ENCODE data around the gene TAF12.
A peak's percentile ranks its signal among the peaks of the same experiment; 100 is the strongest.
"Not testable (repeated sequence)": the region's sequence is repeated elsewhere in the genome, so short reads cannot be mapped to it uniquely, and the experiment has no call there.

Gene TAF12

DNA sequence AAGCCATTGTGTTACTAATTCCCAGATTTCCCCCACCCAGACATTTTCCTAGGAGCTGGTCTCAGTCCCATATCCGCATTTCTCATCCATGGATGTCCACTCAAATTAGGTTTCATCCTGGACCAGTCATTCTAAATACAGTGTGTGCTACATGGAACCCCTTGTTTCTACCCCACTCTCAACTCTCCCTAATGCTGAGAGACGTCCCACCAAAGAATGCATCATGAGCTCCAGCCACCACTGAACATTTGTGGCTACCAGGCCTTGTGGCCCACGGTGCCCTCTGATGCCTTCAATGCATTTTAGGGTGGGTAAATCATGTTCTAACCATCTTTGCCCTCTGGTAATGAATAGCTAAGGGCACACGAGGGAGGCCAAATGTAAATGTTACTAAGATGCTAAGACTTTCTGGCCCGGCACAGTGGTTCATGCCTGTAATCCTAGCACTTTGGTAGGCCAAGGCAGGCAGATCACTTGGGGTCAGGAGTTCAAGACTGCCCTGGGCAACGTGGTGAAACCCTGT lies 64.1 kb downstream of the TAF12 start:
- Histone ChIP-seq H3K27ac (replicated peaks) (no peak overlapping the region), H3K4me3 (replicated peaks; ENCODE audit: insufficient read depth, low read length) (no peak overlapping the region), H3K27me3 (ENCODE audit: insufficient read depth, poor library complexity, severe bottlenecking) (no peaks in the 10 kb centered on the region)
- TF ChIP-seq, protein P1, sequence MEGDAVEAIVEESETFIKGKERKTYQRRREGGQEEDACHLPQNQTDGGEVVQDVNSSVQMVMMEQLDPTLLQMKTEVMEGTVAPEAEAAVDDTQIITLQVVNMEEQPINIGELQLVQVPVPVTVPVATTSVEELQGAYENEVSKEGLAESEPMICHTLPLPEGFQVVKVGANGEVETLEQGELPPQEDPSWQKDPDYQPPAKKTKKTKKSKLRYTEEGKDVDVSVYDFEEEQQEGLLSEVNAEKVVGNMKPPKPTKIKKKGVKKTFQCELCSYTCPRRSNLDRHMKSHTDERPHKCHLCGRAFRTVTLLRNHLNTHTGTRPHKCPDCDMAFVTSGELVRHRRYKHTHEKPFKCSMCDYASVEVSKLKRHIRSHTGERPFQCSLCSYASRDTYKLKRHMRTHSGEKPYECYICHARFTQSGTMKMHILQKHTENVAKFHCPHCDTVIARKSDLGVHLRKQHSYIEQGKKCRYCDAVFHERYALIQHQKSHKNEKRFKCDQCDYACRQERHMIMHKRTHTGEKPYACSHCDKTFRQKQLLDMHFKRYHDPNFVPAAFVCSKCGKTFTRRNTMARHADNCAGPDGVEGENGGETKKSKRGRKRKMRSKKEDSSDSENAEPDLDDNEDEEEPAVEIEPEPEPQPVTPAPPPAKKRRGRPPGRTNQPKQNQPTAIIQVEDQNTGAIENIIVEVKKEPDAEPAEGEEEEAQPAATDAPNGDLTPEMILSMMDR (IDR thresholded peaks at IDR 0.05; ENCODE audit: insufficient read depth, low read length), result no peak
- TF ChIP-seq POLR2AphosphoS5 (IDR thresholded peaks at IDR 0.05; ENCODE audit: low read depth) (no peak), GABPA (IDR thresholded peaks at IDR 0.05; ENCODE audit: low read depth) (no peak), SPI1 (IDR thresholded peaks at IDR 0.05; ENCODE audit: borderline replicate concordance, low read depth) (no peak)
- TF ChIP-seq, protein P2, sequence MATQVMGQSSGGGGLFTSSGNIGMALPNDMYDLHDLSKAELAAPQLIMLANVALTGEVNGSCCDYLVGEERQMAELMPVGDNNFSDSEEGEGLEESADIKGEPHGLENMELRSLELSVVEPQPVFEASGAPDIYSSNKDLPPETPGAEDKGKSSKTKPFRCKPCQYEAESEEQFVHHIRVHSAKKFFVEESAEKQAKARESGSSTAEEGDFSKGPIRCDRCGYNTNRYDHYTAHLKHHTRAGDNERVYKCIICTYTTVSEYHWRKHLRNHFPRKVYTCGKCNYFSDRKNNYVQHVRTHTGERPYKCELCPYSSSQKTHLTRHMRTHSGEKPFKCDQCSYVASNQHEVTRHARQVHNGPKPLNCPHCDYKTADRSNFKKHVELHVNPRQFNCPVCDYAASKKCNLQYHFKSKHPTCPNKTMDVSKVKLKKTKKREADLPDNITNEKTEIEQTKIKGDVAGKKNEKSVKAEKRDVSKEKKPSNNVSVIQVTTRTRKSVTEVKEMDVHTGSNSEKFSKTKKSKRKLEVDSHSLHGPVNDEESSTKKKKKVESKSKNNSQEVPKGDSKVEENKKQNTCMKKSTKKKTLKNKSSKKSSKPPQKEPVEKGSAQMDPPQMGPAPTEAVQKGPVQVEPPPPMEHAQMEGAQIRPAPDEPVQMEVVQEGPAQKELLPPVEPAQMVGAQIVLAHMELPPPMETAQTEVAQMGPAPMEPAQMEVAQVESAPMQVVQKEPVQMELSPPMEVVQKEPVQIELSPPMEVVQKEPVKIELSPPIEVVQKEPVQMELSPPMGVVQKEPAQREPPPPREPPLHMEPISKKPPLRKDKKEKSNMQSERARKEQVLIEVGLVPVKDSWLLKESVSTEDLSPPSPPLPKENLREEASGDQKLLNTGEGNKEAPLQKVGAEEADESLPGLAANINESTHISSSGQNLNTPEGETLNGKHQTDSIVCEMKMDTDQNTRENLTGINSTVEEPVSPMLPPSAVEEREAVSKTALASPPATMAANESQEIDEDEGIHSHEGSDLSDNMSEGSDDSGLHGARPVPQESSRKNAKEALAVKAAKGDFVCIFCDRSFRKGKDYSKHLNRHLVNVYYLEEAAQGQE (IDR thresholded peaks at IDR 0.05; ENCODE audit: insufficient replicate concordance, low read depth), result no peak
- DNase-seq (ENCODE audit: low read depth in 1 of 2, low spot score in 1 of 2), result peak in 1 of 2 experiments; percentile 39

DNA sequence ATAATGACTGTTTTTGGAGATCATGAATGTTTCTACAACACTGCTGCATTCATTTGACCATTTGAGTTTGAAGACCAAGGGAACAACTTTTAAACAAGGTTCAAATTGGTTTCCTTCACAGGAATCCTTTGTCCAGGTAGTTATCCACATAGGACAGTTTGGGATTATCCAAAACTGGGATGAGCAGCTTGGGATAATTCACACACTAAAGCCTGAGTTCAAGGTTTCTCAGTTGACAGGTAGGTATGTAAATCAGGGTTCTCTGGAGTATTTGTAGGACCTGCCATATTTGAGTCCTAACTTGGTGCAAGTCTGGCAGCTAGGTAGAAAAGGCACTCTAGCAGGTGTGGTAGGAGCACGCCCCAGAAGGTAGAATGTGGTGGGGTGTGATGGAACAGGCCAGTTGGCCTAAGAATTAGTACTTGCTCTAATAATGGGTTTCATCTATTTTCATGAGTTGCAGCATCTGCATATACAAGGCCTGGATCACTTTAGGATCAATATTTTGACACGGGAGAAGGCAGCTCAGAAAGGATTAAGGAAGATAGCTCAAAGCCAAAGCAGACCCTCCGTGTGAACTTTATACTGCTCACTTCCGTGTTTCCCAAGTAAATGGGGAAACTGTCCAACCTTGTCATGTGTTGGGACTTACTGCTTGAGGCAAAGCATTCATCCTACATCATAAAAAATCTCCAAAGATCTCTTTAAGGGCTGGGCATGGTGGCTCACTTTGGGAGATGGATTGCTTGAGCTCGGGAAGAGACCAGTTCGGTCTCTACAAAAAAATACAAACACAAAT lies 64.9 kb downstream of the TAF12 start:
- Histone ChIP-seq H3K27me3 (ENCODE audit: insufficient read depth, poor library complexity, severe bottlenecking) (no peaks in the 10 kb centered on the region), H3K27ac (replicated peaks) (no peak overlapping the region), H3K4me3 (replicated peaks; ENCODE audit: insufficient read depth, low read length) (no peak overlapping the region)
- DNase-seq (ENCODE audit: low read depth in 1 of 2, low spot score in 1 of 2), result peak; percentile 12 to 41
- TF ChIP-seq, protein P2 (IDR thresholded peaks at IDR 0.05; ENCODE audit: insufficient replicate concordance, low read depth), result no peak
- TF ChIP-seq SPI1 (IDR thresholded peaks at IDR 0.05; ENCODE audit: borderline replicate concordance, low read depth), result 0 out of 2 replicates have a peak, but pooled peaks have one; percentile 7
- TF ChIP-seq POLR2AphosphoS5 (IDR thresholded peaks at IDR 0.05; ENCODE audit: low read depth), result peak; percentile 57
- TF ChIP-seq, protein P1 (IDR thresholded peaks at IDR 0.05; ENCODE audit: insufficient read depth, low read length), result no peak
- TF ChIP-seq GABPA (IDR thresholded peaks at IDR 0.05; ENCODE audit: low read depth), result no peak

DNA sequence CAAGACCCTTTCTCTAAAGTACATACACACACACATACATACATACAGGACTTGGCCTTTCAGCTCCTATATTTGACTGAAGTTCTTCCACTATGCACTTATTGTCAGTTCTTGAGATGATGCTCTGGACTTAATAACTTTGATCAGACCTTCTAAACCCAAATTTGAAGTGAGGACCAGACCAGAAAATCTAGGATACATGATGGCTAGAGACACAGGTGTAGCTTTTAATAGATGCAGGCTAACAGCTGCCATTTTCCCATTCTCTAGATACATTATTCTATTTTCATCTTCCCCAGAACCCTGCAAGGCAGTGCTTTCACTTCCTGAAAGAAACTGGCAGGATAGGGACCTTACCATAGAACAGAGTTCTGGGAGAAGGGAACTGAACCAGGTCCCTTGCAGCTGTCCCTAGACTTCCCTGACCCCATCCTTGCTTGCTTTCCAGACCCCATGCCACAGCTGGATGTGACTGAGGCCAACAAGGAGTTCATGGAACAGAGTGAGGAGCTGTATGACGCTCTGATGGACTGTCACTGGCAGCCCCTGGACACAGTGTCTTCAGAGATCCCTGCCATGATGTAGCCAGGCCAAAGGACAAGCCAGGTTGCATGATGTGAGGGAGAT lies 65.7 kb downstream of the TAF12 start:
- DNase-seq (ENCODE audit: low read depth in 1 of 2, low spot score in 1 of 2), result peak; percentile 4 to 51
- TF ChIP-seq POLR2AphosphoS5 (IDR thresholded peaks at IDR 0.05; ENCODE audit: low read depth) (peak; percentile 82), SPI1 (IDR thresholded peaks at IDR 0.05; ENCODE audit: borderline replicate concordance, low read depth) (no peak)
- no peaks in the 10 kb centered on the region for H3K27me3 ChIP-seq (ENCODE audit: insufficient read depth, poor library complexity, severe bottlenecking)
- no peak overlapping the region for H3K4me3 ChIP-seq (replicated peaks; ENCODE audit: insufficient read depth, low read length)
- H3K27ac ChIP-seq (replicated peaks), result no peak overlapping the region

DNA sequence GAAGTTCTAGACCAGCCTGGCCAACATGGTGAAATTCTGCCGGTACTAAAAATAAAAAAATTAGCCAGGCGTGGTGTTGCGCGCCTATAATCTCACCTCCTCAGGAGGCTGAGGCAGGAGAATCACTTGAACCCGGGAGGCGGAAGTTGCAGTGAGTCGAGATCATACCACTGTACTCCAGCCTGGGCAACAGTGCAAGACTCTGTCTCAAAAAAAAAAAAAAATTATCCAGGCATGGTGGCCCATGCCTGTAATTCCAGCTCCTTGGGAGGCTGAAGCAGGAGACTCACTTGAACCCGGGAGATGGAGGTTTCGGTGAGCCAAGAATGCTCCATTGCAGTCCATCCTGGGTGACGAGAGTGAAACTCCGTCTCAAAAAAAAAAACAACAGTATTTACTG lies 69.3 kb downstream of the TAF12 start:
- Histone ChIP-seq H3K27me3 (ENCODE audit: insufficient read depth, poor library complexity, severe bottlenecking) (no peaks in the 10 kb centered on the region), H3K4me3 (replicated peaks; ENCODE audit: insufficient read depth, low read length) (no peak overlapping the region), H3K27ac (replicated peaks) (no peak overlapping the region)
- DNase-seq (ENCODE audit: low read depth in 1 of 2, low spot score in 1 of 2), result no peak
- TF ChIP-seq, protein P2 (IDR thresholded peaks at IDR 0.05; ENCODE audit: insufficient replicate concordance, low read depth), result no peak
- TF ChIP-seq POLR2AphosphoS5 (IDR thresholded peaks at IDR 0.05; ENCODE audit: low read depth) (no peak), GABPA (IDR thresholded peaks at IDR 0.05; ENCODE audit: low read depth) (no peak), SPI1 (IDR thresholded peaks at IDR 0.05; ENCODE audit: borderline replicate concordance, low read depth) (no peak)
- TF ChIP-seq, protein P1 (IDR thresholded peaks at IDR 0.05; ENCODE audit: insufficient read depth, low read length), result no peak

DNA sequence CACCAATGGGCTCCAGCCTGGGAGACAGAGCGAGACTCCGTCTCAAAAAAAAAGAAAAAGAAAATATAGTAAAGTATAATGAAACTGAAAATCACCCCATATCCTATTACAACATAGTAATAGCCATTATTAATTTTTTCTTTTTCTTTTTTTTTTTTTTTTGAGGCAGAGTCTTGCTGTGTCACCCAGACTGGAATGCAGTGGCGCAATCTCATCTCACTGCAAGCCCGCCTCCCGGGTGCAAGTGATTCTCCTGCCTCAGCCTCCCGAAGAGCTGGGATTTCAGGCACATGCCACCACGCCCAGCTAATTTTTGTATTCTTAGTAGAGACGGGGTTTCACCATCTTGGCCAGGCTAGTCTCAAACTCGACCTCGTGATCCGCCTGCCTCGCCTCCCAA lies 70.0 kb downstream of the TAF12 start:
- H3K27me3 ChIP-seq (ENCODE audit: insufficient read depth, poor library complexity, severe bottlenecking); DNase-seq (ENCODE audit: low read depth in 1 of 2, low spot score in 1 of 2); H3K27ac ChIP-seq (replicated peaks); H3K4me3 ChIP-seq (replicated peaks; ENCODE audit: insufficient read depth, low read length): not testable (repeated sequence)
